Mammary epithelial cell (primary cell): ENCODE results near the gene IPO5.

Source experiments
- EZH2 ChIP-seq: IDR thresholded peaks from 2 replicates; pipeline ENCODE4 v1.6.1; 2012; ENCODE audit warnings: low read length, inconsistent platforms, borderline replicate concordance
- TF ChIP-seq, protein P1 (sequence below), 2 donors: IDR thresholded peaks in 1 of 2; conservative IDR thresholded peaks in 1 of 2; 2 replicates each; pipeline ENCODE4 v1.5.1; 2011 to 2012; ENCODE audit warnings: inconsistent platforms in 2 of 2, low read length in 2 of 2, mild to moderate bottlenecking in 2 of 2, control low read depth in 1 of 2, low read depth in 1 of 2; ENCODE audit not compliant: insufficient read depth in 1 of 2; ENCODE audit errors: extremely low read depth in 1 of 2

DNA sequence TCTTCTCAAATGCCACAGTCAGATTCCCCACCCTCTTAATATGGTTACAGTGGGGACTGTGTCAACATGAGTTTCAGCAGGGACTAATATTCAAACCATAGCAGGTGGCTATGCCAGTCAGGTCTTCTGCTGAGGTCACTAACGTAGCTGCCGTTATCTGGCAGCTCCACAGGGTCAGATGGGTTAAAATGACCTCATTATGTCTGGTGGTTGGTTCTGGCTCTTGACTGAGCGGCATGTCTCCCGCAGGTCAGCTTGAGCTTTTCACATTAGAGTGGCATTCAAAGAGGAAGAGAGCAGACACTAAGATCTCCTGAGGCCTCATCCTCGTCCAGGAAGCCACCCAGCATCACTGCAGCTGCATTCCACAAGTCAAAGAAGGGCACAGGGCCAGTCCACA lies 21.4 kb upstream of the IPO5 start:
- TF ChIP-seq, protein P1, sequence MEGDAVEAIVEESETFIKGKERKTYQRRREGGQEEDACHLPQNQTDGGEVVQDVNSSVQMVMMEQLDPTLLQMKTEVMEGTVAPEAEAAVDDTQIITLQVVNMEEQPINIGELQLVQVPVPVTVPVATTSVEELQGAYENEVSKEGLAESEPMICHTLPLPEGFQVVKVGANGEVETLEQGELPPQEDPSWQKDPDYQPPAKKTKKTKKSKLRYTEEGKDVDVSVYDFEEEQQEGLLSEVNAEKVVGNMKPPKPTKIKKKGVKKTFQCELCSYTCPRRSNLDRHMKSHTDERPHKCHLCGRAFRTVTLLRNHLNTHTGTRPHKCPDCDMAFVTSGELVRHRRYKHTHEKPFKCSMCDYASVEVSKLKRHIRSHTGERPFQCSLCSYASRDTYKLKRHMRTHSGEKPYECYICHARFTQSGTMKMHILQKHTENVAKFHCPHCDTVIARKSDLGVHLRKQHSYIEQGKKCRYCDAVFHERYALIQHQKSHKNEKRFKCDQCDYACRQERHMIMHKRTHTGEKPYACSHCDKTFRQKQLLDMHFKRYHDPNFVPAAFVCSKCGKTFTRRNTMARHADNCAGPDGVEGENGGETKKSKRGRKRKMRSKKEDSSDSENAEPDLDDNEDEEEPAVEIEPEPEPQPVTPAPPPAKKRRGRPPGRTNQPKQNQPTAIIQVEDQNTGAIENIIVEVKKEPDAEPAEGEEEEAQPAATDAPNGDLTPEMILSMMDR (conservative IDR thresholded peaks at IDR 0.05 in 1 of 2, IDR thresholded peaks at IDR 0.05 in 1 of 2; ENCODE audit: extremely low read depth in 1 of 2, insufficient read depth in 1 of 2, low read depth in 1 of 2, low read length in 2 of 2), result no peak
- TF ChIP-seq EZH2, result no peak
